ENCODE results near the gene SMYD1.

SMYD1 gene

DNA sequence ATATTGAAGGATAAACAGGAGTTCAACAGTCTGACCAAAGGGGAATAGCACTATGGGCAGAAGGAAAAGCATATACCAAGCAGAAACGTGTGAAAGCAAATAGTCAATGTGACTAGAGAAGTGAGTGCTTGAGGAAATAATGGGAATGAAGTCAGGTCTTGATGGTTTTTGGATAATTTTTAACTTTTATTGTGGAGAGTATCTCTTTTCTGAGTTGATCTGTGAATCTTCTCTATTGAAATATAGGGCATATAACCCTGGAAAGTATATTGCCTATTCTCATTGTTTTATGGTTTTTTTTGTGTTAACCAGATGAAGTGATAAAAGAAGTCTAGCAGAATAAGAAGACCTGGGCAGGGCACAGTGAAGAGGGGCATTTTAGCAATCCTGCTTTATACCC is 76.6 kb downstream of the SMYD1 start:
- H3K4me3 Mint-ChIP-seq, result no peak overlapping the region
- peaks cover 15% of the 10 kb centered on the region for H3K9me3 Mint-ChIP-seq
- H3K27me3 Mint-ChIP-seq, result peaks cover 16% of the 10 kb centered on the region
- DNase-seq (ENCODE audit: low spot score in 2 of 2) (no peak), ATAC-seq (ENCODE audit: low read depth) (no peak)
- no peaks in the 10 kb centered on the region for H3K4me1 Mint-ChIP-seq
- no peak overlapping the region for H3K27ac Mint-ChIP-seq
- H3K36me3 Mint-ChIP-seq, result peaks cover 11% of the 10 kb centered on the region

DNA sequence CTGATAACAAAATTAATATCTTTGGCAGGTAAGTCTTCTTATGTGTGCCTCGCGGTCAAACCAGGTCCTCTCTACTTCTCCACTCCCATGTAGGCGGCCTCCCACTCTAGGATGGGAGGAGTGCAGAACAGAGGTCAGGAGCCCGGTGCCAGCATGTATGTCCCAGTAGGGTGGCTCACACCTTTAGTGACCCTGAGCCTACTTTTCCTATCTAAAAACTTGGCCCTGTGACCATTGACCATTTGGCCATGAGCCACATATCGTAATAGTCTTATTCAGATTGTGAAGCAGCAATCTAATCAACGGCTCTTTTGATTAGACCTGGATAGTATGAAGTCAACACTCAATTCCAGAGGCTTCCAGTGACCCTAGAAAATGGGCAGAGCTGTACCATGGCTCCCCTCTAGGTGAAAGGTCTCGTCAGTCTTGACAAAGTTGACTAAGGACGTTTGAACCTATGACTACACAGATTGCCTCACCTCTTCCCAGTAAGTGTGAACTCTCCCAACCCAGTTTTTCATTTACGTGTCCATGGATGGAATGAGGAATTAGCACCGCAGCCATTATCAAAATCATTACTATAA is 77.4 kb downstream of the SMYD1 start:
- H3K27me3 Mint-ChIP-seq, result peaks cover 16% of the 10 kb centered on the region

DNA sequence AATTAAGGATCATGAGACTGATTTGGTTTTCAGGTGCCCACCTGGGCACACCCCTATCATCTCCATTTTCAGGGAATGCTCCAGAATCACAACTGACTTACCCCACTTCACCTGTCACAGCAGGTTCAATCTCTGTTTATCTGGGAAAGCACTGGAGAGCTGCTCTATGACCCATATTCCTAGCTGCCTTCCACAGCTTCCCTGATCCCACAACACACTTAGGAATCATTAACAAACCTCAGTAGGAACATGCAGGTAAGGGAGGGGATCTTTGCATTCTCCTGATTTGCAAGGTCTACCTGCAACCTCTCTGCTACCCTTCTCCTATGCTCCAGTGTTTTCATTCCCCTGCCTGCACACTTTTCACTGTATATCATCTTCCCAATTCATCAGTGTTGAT is 79.0 kb downstream of the SMYD1 start:
- H3K9me3 Mint-ChIP-seq, result peaks cover 14% of the 10 kb centered on the region
- peaks cover 11% of the 10 kb centered on the region for H3K36me3 Mint-ChIP-seq
- H3K27me3 Mint-ChIP-seq, result peaks cover 16% of the 10 kb centered on the region
- no peak for ATAC-seq (ENCODE audit: low read depth)
- H3K27ac Mint-ChIP-seq, result no peak overlapping the region
- DNase-seq (ENCODE audit: low spot score in 2 of 2), result no peak
- no peak overlapping the region for H3K4me3 Mint-ChIP-seq
- H3K4me1 Mint-ChIP-seq, result no peaks in the 10 kb centered on the region

More for the DNA sequence above, 77.4 kb downstream of the SMYD1 start:
- Mint-ChIP-seq H3K27ac (no peak overlapping the region), H3K36me3 (peaks cover 11% of the 10 kb centered on the region), H3K4me1 (no peaks in the 10 kb centered on the region), H3K4me3 (no peak overlapping the region), H3K9me3 (peaks cover 16% of the 10 kb centered on the region)
- ATAC-seq (ENCODE audit: low read depth), result no peak
- no peak for DNase-seq (ENCODE audit: low spot score in 2 of 2)

DNA sequence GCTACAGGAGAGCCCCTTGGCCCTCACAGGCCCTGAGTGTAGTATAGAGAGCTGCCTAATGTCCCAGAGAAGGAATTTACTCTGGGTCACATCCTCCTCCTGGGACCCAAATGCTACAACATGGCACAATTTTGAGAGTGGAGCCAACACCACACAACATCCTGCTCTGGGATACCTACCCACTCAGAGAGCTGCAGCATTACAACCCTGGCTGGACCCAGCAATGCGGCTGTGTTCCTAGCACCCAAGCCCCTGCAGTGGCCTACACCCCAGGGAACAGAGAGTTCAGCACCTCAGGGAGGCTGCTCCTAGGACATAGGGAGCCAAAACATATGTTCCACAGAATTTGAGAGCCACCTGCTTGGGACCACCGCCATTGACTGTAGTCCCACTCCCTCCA is 79.5 kb downstream of the SMYD1 start:
- no peak for ATAC-seq (ENCODE audit: low read depth)

GRCh38 chr2:88148929-88149438 is 81.4 kb downstream of the SMYD1 start:
- peaks cover 7% of the 10 kb centered on the region for H3K27me3 Mint-ChIP-seq
- peaks cover 12% of the 10 kb centered on the region for H3K36me3 Mint-ChIP-seq
- no peak for DNase-seq (ENCODE audit: low spot score in 2 of 2)

More for the DNA sequence above, 79.5 kb downstream of the SMYD1 start:
- peaks cover 14% of the 10 kb centered on the region for H3K9me3 Mint-ChIP-seq
- DNase-seq (ENCODE audit: low spot score in 2 of 2), result no peak
- peaks cover 8% of the 10 kb centered on the region for H3K36me3 Mint-ChIP-seq
- no peak overlapping the region for H3K27ac Mint-ChIP-seq
- peaks cover 12% of the 10 kb centered on the region for H3K27me3 Mint-ChIP-seq
- no peak overlapping the region for H3K4me3 Mint-ChIP-seq
- no peaks in the 10 kb centered on the region for H3K4me1 Mint-ChIP-seq

GRCh38 chr2:88159481-88159880 is 91.9 kb downstream of the SMYD1 start:
- peaks cover 1% of the 10 kb centered on the region for H3K27me3 Mint-ChIP-seq
- no peak for DNase-seq (ENCODE audit: low spot score in 2 of 2)
- H3K4me3 Mint-ChIP-seq, result no peak overlapping the region
- no peaks in the 10 kb centered on the region for H3K36me3 Mint-ChIP-seq
- peaks cover 3% of the 10 kb centered on the region for H3K4me1 Mint-ChIP-seq
- H3K9me3 Mint-ChIP-seq, result no peaks in the 10 kb centered on the region
- ATAC-seq (ENCODE audit: low read depth), result no peak
- no peak overlapping the region for H3K27ac Mint-ChIP-seq

More at GRCh38 chr2:88148929-88149438, 81.4 kb downstream of the SMYD1 start:
- no peak for ATAC-seq (ENCODE audit: low read depth)
- Mint-ChIP-seq H3K27ac (no peak overlapping the region), H3K9me3 (peaks cover 19% of the 10 kb centered on the region), H3K4me1 (no peaks in the 10 kb centered on the region), H3K4me3 (no peak overlapping the region)

GRCh38 chr2:88159955-88160415 is 92.4 kb downstream of the SMYD1 start:
- H3K36me3 Mint-ChIP-seq, result no peaks in the 10 kb centered on the region
- no peak overlapping the region for H3K4me3 Mint-ChIP-seq
- no peaks in the 10 kb centered on the region for H3K9me3 Mint-ChIP-seq
- peaks cover 3% of the 10 kb centered on the region for H3K4me1 Mint-ChIP-seq
- DNase-seq (ENCODE audit: low spot score in 2 of 2) (peak; percentile 38 to 63), ATAC-seq (ENCODE audit: low read depth) (peak; percentile 61)
- H3K27ac Mint-ChIP-seq, result no peak overlapping the region
- peaks cover 1% of the 10 kb centered on the region for H3K27me3 Mint-ChIP-seq

DNA sequence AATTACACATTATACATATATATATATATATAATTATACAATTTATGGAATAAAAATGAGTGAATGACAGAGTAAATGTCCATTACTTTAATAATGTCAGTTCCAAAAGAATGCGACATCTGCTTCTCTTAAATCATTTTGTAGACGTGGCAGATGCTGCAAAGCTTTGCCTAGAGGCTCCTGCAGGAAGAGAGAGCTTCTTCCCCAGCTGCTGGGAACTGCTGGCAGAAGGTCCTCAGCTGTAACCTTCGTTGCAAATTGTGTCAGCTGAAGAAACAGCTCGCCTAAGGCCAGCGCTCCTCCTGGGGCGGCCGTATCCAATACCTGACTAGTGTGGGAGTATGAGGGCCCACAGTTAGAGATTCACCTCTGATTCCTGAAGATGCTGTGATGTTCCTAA is 92.9 kb downstream of the SMYD1 start:
- Mint-ChIP-seq H3K4me1 (peaks cover 3% of the 10 kb centered on the region), H3K4me3 (no peak overlapping the region), H3K9me3 (no peaks in the 10 kb centered on the region), H3K36me3 (no peaks in the 10 kb centered on the region), H3K27ac (no peak overlapping the region), H3K27me3 (peaks cover 1% of the 10 kb centered on the region)
- ATAC-seq (ENCODE audit: low read depth) (no peak), DNase-seq (ENCODE audit: low spot score in 2 of 2) (no peak)

- Mint-ChIP-seq H3K27ac (no peak overlapping the region), H3K36me3 (no peaks in the 10 kb centered on the region), H3K4me1 (peaks cover 3% of the 10 kb centered on the region), H3K9me3 (no peaks in the 10 kb centered on the region), H3K27me3 (peaks cover 1% of the 10 kb centered on the region), H3K4me3 (no peak overlapping the region)
- no peak for ATAC-seq (ENCODE audit: low read depth)
- DNase-seq (ENCODE audit: low spot score in 2 of 2), result no peak
Measured at GRCh38 chr2:88161446-88162244, 94.0 kb downstream of the SMYD1 start.
